ENCODE data around the gene CCNY. TPM values are rescaled to one million over a fixed set of nuclear protein-coding genes. Genes with fewer than 3 reads are reported as not detected.

The CCNY gene
- total RNA-seq, 1 experiment from 2014 or later, result 122 TPM

- no peak for TF ChIP-seq CTCF (IDR thresholded peaks at IDR 0.05; ENCODE audit: insufficient read depth in 1 of 2, low read depth in 1 of 2, low read length in 1 of 2, severe bottlenecking in 1 of 2, unreplicated experiment in 1 of 2)
- peaks cover 5% of the 10 kb centered on the region for H3K27me3 Mint-ChIP-seq (ENCODE audit: insufficient read depth, unreplicated experiment)
- no peak overlapping the region for H3K4me3 Mint-ChIP-seq (ENCODE audit: unreplicated experiment)
- BruUV-seq (replicated peaks), result no TSS peak
- H3K36me3 Mint-ChIP-seq (ENCODE audit: insufficient read depth, unreplicated experiment), result no peaks in the 10 kb centered on the region
- intact Hi-C loops (cut with micrococcal nuclease; ENCODE audit: unreplicated experiment), result no loop called here
- H3K4me1 Mint-ChIP-seq (ENCODE audit: low read depth, unreplicated experiment), result peaks cover 7% of the 10 kb centered on the region
- no peaks in the 10 kb centered on the region for H3K36me3 ChIP-seq (ENCODE audit: control insufficient read depth, insufficient read depth, low read length)
- DNase-seq, result no peak
- peaks cover 5% of the 10 kb centered on the region; the same call in 1 of the 2 replicates for H3K9me3 ChIP-seq
- no peak overlapping the region for H3K4me3 ChIP-seq (ENCODE audit: low read depth, low read length)
- H3K27ac Mint-ChIP-seq (ENCODE audit: unreplicated experiment), result no peak overlapping the region
- POLR2A ChIA-PET, result no interaction called here
- H3K9me3 Mint-ChIP-seq (ENCODE audit: unreplicated experiment), result no peaks in the 10 kb centered on the region
- no peaks in the 10 kb centered on the region for H3K4me1 ChIP-seq
- no peaks in the 10 kb centered on the region for H3K27me3 ChIP-seq (replicated peaks; ENCODE audit: control insufficient read depth, insufficient read depth, low read length)
- CTCF ChIA-PET, result no interaction called here
Observed at GRCh38 chr10:35299016-35299415, 37.3 kb upstream of the CCNY start.

- Histone ChIP-seq H3K36me3 (ENCODE audit: control insufficient read depth, insufficient read depth, low read length) (no peaks in the 10 kb centered on the region), H3K27me3 (replicated peaks; ENCODE audit: control insufficient read depth, insufficient read depth, low read length) (no peaks in the 10 kb centered on the region), H3K4me1 (no peaks in the 10 kb centered on the region), H3K9me3 (peaks cover 5% of the 10 kb centered on the region; the same call in 1 of the 2 replicates), H3K4me3 (ENCODE audit: low read depth, low read length) (no peak overlapping the region)
- H3K36me3 Mint-ChIP-seq (ENCODE audit: insufficient read depth, unreplicated experiment), result no peaks in the 10 kb centered on the region
- peak; percentile 58 to 63 for DNase-seq
- H3K4me3 Mint-ChIP-seq (ENCODE audit: unreplicated experiment), result no peak overlapping the region
- peaks cover 5% of the 10 kb centered on the region for H3K27me3 Mint-ChIP-seq (ENCODE audit: insufficient read depth, unreplicated experiment)
- no peak overlapping the region for H3K27ac Mint-ChIP-seq (ENCODE audit: unreplicated experiment)
- CTCF ChIA-PET, result no interaction called here
- TF ChIP-seq CTCF (IDR thresholded peaks at IDR 0.05; ENCODE audit: insufficient read depth in 1 of 2, low read depth in 1 of 2, low read length in 1 of 2, severe bottlenecking in 1 of 2, unreplicated experiment in 1 of 2), result no peak
- BruUV-seq (replicated peaks), result no TSS peak
- H3K9me3 Mint-ChIP-seq (ENCODE audit: unreplicated experiment), result no peaks in the 10 kb centered on the region
- POLR2A ChIA-PET, result interaction anchor here (0.6 kb wide), 1 partner anchor 444 kb away, joined by 3 read pairs; no protein-coding TSS in a partner anchor
- intact Hi-C loops (cut with micrococcal nuclease; ENCODE audit: unreplicated experiment), result no loop called here
- H3K4me1 Mint-ChIP-seq (ENCODE audit: low read depth, unreplicated experiment), result peaks cover 7% of the 10 kb centered on the region
Observed at GRCh38 chr10:35300063-35300699, 36.1 kb upstream of the CCNY start.

GRCh38 chr10:35304649-35305048, 31.7 kb upstream of the CCNY start:
- POLR2A ChIA-PET, result no interaction called here
- H3K4me3 Mint-ChIP-seq (ENCODE audit: unreplicated experiment), result no peak overlapping the region
- no peaks in the 10 kb centered on the region for H3K27me3 Mint-ChIP-seq (ENCODE audit: insufficient read depth, unreplicated experiment)
- no peak overlapping the region for H3K27ac Mint-ChIP-seq (ENCODE audit: unreplicated experiment)
- TF ChIP-seq CTCF (IDR thresholded peaks at IDR 0.05; ENCODE audit: insufficient read depth in 1 of 2, low read depth in 1 of 2, low read length in 1 of 2, severe bottlenecking in 1 of 2, unreplicated experiment in 1 of 2), result no peak
- Histone ChIP-seq H3K4me1 (peaks cover 12% of the 10 kb centered on the region), H3K9me3 (no peaks in the 10 kb centered on the region), H3K4me3 (ENCODE audit: low read depth, low read length) (no peak overlapping the region), H3K27me3 (replicated peaks; ENCODE audit: control insufficient read depth, insufficient read depth, low read length) (no peaks in the 10 kb centered on the region), H3K36me3 (ENCODE audit: control insufficient read depth, insufficient read depth, low read length) (no peaks in the 10 kb centered on the region)
- no peaks in the 10 kb centered on the region for H3K9me3 Mint-ChIP-seq (ENCODE audit: unreplicated experiment)
- no peaks in the 10 kb centered on the region for H3K36me3 Mint-ChIP-seq (ENCODE audit: insufficient read depth, unreplicated experiment)
- CTCF ChIA-PET, result no interaction called here
- H3K4me1 Mint-ChIP-seq (ENCODE audit: low read depth, unreplicated experiment), result peaks cover 19% of the 10 kb centered on the region
- no TSS peak for BruUV-seq (replicated peaks)
- DNase-seq, result no peak
- intact Hi-C loops (cut with micrococcal nuclease; ENCODE audit: unreplicated experiment), result no loop called here

All from Caco-2 (cell line).